Smooth muscle cell (in vitro differentiated cells): ENCODE measurements around the gene TMEM240. TPM values are rescaled to one million over a fixed set of nuclear protein-coding genes. Genes with fewer than 3 reads are reported as not detected.
A peak's percentile ranks its signal among the peaks of the same experiment; 100 is the strongest.
"Not testable (repeated sequence)": the region's sequence is repeated elsewhere in the genome, so short reads cannot be mapped to it uniquely, and the experiment has no call there.

Source experiments
- DNase-seq: peaks from one replicate; lab custom pipeline; 2025; ENCODE audit not compliant: unreplicated experiment; lab: John Stamatoyannopoulos, UW
- H2AFZ ChIP-seq: fragments of 200-600 bp; sonication (generic); 2 replicates; pipeline ENCODE4 v1.6.0; 2016; ENCODE audit warnings: antibody characterized with exemption, low read depth, mild to moderate bottlenecking
- H3F3A ChIP-seq: fragments of 200-600 bp; sonication (generic); 2 replicates; pipeline ENCODE4 v1.6.0; 2017; ENCODE audit warnings: antibody characterized with exemption, low read depth
- H3K27ac ChIP-seq: fragments of 200-600 bp; sonication (generic); 2 replicates; pipeline ENCODE4 v1.5.1; 2016; ENCODE audit warnings: low read depth, mild to moderate bottlenecking
- H3K27me3 ChIP-seq: fragments of 200-600 bp; sonication (generic); 2 replicates; pipeline ENCODE4 v1.6.1; 2016; ENCODE audit warnings: low read depth, mild to moderate bottlenecking
- H3K36me3 ChIP-seq: fragments of 200-600 bp; sonication (generic); 2 replicates; pipeline ENCODE4 v1.5.1; 2016; ENCODE audit warnings: low read depth
- H3K4me1 ChIP-seq: fragments of 200-600 bp; sonication (generic); 2 replicates; pipeline ENCODE4 v1.5.1; 2016; ENCODE audit warnings: low read depth
- H3K4me2 ChIP-seq: fragments of 200-600 bp; sonication (generic); 2 replicates; pipeline ENCODE4 v1.6.0; 2016; ENCODE audit warnings: mild to moderate bottlenecking
- H3K4me3 ChIP-seq: fragments of 200-600 bp; sonication (generic); 2 replicates; pipeline ENCODE4 v1.5.1; 2016; ENCODE audit warnings: mild to moderate bottlenecking
- H3K79me2 ChIP-seq: fragments of 200-600 bp; sonication (generic); 2 replicates; pipeline ENCODE4 v1.6.0; 2016; ENCODE audit warnings: low read depth, mild to moderate bottlenecking
- H3K9ac ChIP-seq: fragments of 200-600 bp; sonication (generic); 2 replicates; pipeline ENCODE4 v1.6.0; 2016; ENCODE audit warnings: low read depth
- H3K9me3 ChIP-seq: fragments of 200-600 bp; sonication (generic); replicated peaks from 2 replicates; pipeline ENCODE4 v1.5.1; 2016; ENCODE audit warnings: low read depth
- H4K20me1 ChIP-seq: fragments of 200-600 bp; sonication (generic); 2 replicates; pipeline ENCODE4 v1.6.0; 2016; ENCODE audit warnings: low read depth
- WGBS: methylation state at CpG from one replicate; pipeline ENCODE4 v1.1.7; 2016; ENCODE audit warnings: low lambda C conversion rate; 5-methylcytosine and 5-hydroxymethylcytosine counted together
- polyA plus RNA-seq: library from polyadenylated mRNA; unstranded; fragments of >200 nt; fragmentation: Nextera tagmentation; extraction: Ambion mirVana; gene quantifications from 2 replicates; pipeline ENCODE4 v1.2.1, GENCODE V29; 2016
- total RNA-seq: library from RNA; depleted of rRNA; stranded (reverse); fragments of >200 nt; gene quantifications from 2 replicates; pipeline ENCODE4 v1.2.3, GENCODE V29; 2014
- TF ChIP-seq, protein P1 (sequence below): fragments of 200-600 bp; sonication (generic); IDR thresholded peaks from 2 replicates; pipeline ENCODE4 v1.5.1; 2017; ENCODE audit warnings: borderline replicate concordance, mild to moderate bottlenecking, antibody characterized with exemption; ENCODE audit not compliant: insufficient read depth, poor library complexity, severe bottlenecking

Gene TMEM240
- total and polyA plus RNA-seq, 2 experiments from 2014 or later = 2.7 to 12.2 TPM

- Histone ChIP-seq H3K4me2 (peak overlapping the region; percentile 54), H3K79me2 (peaks cover 20% of the 10 kb centered on the region)
- H3K9ac ChIP-seq, H3F3A ChIP-seq, H3K4me1 ChIP-seq, H3K4me3 ChIP-seq, DNase-seq, H4K20me1 ChIP-seq, H3K27me3 ChIP-seq, H3K27ac ChIP-seq, H3K9me3 ChIP-seq, H2AFZ ChIP-seq, H3K36me3 ChIP-seq: not testable (repeated sequence)
- 100% methylated on average over 4 of the region's 18 CpGs for WGBS
These were observed 26.7 kb downstream of the TMEM240 start for GRCh38 chr1:1513675-1514074.

GRCh38 chr1:1512425-1512824, 28.0 kb downstream of the TMEM240 start:
- not testable (repeated sequence) for DNase-seq, H3K9me3 ChIP-seq, H3K4me1 ChIP-seq, H4K20me1 ChIP-seq, H3K27me3 ChIP-seq, H2AFZ ChIP-seq, H3K36me3 ChIP-seq, H3F3A ChIP-seq
- Histone ChIP-seq H3K9ac (peak overlapping the region; percentile 77), H3K27ac (peak overlapping the region; percentile 59), H3K4me3 (peak overlapping the region; percentile 65), H3K4me2 (peak overlapping the region; percentile 91), H3K79me2 (peaks cover 20% of the 10 kb centered on the region)
- WGBS = 2% methylated on average over 18 of the region's 52 CpGs

GRCh38 chr1:1511533-1512285, 28.7 kb downstream of the TMEM240 start, which contains the start of gene ATAD3A:
Gene ATAD3A, plus strand, starts transcription at chr1:1512162. Its CDS starts 107 bp downstream, at chr1:1512269.
- peak within 1 kb of the TSS; percentile 92 for H3K4me2 ChIP-seq
- TF ChIP-seq, protein P1, sequence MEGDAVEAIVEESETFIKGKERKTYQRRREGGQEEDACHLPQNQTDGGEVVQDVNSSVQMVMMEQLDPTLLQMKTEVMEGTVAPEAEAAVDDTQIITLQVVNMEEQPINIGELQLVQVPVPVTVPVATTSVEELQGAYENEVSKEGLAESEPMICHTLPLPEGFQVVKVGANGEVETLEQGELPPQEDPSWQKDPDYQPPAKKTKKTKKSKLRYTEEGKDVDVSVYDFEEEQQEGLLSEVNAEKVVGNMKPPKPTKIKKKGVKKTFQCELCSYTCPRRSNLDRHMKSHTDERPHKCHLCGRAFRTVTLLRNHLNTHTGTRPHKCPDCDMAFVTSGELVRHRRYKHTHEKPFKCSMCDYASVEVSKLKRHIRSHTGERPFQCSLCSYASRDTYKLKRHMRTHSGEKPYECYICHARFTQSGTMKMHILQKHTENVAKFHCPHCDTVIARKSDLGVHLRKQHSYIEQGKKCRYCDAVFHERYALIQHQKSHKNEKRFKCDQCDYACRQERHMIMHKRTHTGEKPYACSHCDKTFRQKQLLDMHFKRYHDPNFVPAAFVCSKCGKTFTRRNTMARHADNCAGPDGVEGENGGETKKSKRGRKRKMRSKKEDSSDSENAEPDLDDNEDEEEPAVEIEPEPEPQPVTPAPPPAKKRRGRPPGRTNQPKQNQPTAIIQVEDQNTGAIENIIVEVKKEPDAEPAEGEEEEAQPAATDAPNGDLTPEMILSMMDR = no peak
- peak; percentile 94 for DNase-seq
- no peaks in the 10 kb centered on the region for H3K4me1 ChIP-seq
- H4K20me1 ChIP-seq = no peaks in the 10 kb centered on the region
- peak within 1 kb of the TSS; percentile 97 for H3K27ac ChIP-seq
- H3K9me3 ChIP-seq = no peaks in the 10 kb centered on the region
- peak within 1 kb of the TSS; percentile 95 for H3K9ac ChIP-seq
- no peaks in the 10 kb centered on the region for H3F3A ChIP-seq
- H3K79me2 ChIP-seq = peaks cover 20% of the 10 kb centered on the region
- H3K4me3 ChIP-seq = peak within 1 kb of the TSS; percentile 65
- H3K27me3 ChIP-seq = no peaks in the 10 kb centered on the region
- no peaks in the 10 kb centered on the region for H3K36me3 ChIP-seq
- WGBS = under 1% methylated on average over 85 of the region's 99 CpGs
- peak within 1 kb of the TSS; percentile 60 for H2AFZ ChIP-seq

- WGBS = 24% methylated on average over 17 of the region's 17 CpGs
- Histone ChIP-seq H3K4me2 (peak overlapping the region; percentile 92), H3F3A (peaks cover 5% of the 10 kb centered on the region), H3K79me2 (peaks cover 20% of the 10 kb centered on the region), H3K9ac (peak overlapping the region; percentile 95), H2AFZ (peak overlapping the region; percentile 60), H3K9me3 (no peaks in the 10 kb centered on the region), H3K4me1 (no peaks in the 10 kb centered on the region), H3K4me3 (peak overlapping the region; percentile 65), H3K27ac (peak overlapping the region; percentile 97), H4K20me1 (no peaks in the 10 kb centered on the region), H3K36me3 (no peaks in the 10 kb centered on the region), H3K27me3 (no peaks in the 10 kb centered on the region)
- TF ChIP-seq, protein P1 = no peak
- DNase-seq = no peak
These were observed 29.4 kb downstream of the TMEM240 start for GRCh38 chr1:1510912-1511532.

DNA sequence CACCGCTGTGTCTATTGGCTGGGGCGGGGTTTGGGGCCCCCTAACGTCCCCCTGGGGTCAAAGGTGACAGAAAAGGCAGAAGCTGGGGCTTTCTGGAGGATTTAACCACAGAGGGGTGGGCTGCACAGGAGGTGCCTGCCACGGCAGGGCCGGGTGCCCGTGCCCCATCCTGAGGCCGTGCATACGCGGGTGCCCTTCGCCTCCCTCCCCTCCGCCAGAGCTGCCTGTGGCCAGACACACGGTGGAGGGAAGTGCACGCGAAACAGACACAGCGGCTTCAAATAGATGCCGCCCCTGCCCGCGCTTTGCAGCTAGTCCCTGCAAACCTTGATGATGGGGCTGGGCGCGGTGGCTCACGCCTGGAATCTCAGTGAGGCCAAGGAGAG, 31.0 kb downstream of the TMEM240 start:
- not testable (repeated sequence) for H3K36me3 ChIP-seq, H3K4me1 ChIP-seq, H3K4me3 ChIP-seq, DNase-seq, H3K79me2 ChIP-seq, H3K9ac ChIP-seq, H3K4me2 ChIP-seq, H3K27me3 ChIP-seq, H3K9me3 ChIP-seq, H4K20me1 ChIP-seq, H3K27ac ChIP-seq, H3F3A ChIP-seq, H2AFZ ChIP-seq
- 95% methylated on average over 15 of the region's 21 CpGs for WGBS

DNA sequence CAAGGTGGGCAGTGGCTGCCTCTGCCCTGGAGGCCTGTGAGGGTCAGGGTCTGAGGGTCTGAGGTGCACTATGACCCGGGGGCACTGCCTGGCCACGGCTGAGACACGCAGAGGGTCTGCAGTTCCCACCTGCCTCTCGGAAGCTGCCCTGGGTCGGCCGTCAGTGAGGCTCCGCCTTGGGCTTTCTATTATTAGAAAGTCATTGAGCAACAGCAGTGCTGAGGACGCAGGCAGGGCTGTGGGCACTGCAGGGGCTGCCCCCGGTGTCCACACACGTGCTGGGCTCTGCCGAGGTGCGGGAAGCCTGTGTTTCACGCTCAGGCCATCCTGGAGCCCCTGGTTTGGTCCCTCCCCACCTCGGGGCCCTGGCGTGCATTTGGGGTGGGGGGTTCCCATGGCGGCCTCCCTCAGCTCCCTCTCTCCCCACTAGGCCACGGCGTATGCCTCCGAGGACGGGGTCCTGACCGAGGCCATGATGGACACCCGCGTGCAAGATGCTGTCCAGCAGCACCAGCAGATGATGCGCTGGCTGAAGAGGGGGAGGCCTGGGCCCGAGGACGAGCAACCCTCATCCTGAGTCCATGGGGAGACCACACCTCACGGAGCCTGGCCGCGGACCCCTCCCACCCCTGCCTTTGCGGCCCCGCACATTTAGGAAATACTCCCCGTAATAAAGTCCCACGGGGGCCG, 31.5 kb downstream of the TMEM240 start:
- H3K9me3 ChIP-seq, H3K4me1 ChIP-seq, H3K27me3 ChIP-seq, H3K27ac ChIP-seq, H3F3A ChIP-seq, H3K36me3 ChIP-seq, H3K4me3 ChIP-seq, H3K9ac ChIP-seq, H4K20me1 ChIP-seq, H2AFZ ChIP-seq, DNase-seq, H3K4me2 ChIP-seq, H3K79me2 ChIP-seq: not testable (repeated sequence)
- WGBS = 89% methylated on average over 28 of the region's 34 CpGs
